Upper lobe of right lung (tissue), 1 donor: Measurements from ENCODE around the gene CD79B. TPM values are rescaled to one million over a fixed set of nuclear protein-coding genes. Genes with fewer than 3 reads are reported as not detected.
"Not testable (repeated sequence)": the region's sequence is repeated elsewhere in the genome, so short reads cannot be mapped to it uniquely, and the experiment has no call there.

Experiments
- ATAC-seq: fragments of 200-7000 bp; cut with Tn5 transposase; one replicate; pipeline ENCODE4 v1.9.1; 2020; ENCODE audit warnings: mild to moderate bottlenecking, moderate library complexity
- DNase-seq: peaks from one replicate; pipeline ENCODE4 v3.0.0-alpha.2; 2020
- H3K27ac ChIP-seq: fragments of 200-600 bp; one replicate; pipeline ENCODE4 v1.8.0; 2022
- H3K27me3 ChIP-seq: fragments of 200-600 bp; one replicate; pipeline ENCODE4 v1.8.0; 2022; ENCODE audit warnings: mild to moderate bottlenecking
- H3K36me3 ChIP-seq: fragments of 200-600 bp; one replicate; pipeline ENCODE4 v1.8.0; 2022
- H3K4me1 ChIP-seq: fragments of 200-600 bp; one replicate; pipeline ENCODE4 v1.8.0; 2022
- H3K4me3 ChIP-seq: fragments of 200-600 bp; one replicate; pipeline ENCODE4 v1.8.0; 2022; ENCODE audit warnings: mild to moderate bottlenecking
- H3K9me3 ChIP-seq: fragments of 200-600 bp; one replicate; pipeline ENCODE4 v1.8.0; 2022
- CTCF ChIP-seq: fragments of 200-600 bp; IDR thresholded peaks from one replicate; pipeline ENCODE4 v1.8.0; 2022; ENCODE audit warnings: antibody characterized with exemption
- intact Hi-C: fragments of 100-400 bp; cut with DNase I; formaldehyde crosslinking; loops from one replicate; pipeline ENCODE4 v1.11.0; 2022
- total RNA-seq: library from RNA; stranded (reverse); fragmentation: NEBNext Ultra II Directional; extraction: Animal tissue kit (Norgen Biotek cat#: 25700); gene quantifications from one replicate; pipeline ENCODE4 v1.2.1, GENCODE V29; 2021
- donor health status: DM: no; HTN: yes; CAD: no; lungs with severe emphysema.

Gene CD79B
- total RNA-seq, 1 donor from 2014 or later, result 4.7 TPM

- no peak within 1 kb of the TSS for H3K27ac ChIP-seq
- intact Hi-C loops, result no loop called here
- no peaks in the 10 kb centered on the region for H3K36me3 ChIP-seq
- DNase-seq (no peak), ATAC-seq (peak; percentile 85)
- no peak within 1 kb of the TSS for H3K4me3 ChIP-seq
- no peaks in the 10 kb centered on the region for H3K27me3 ChIP-seq
- H3K9me3 ChIP-seq, result no peaks in the 10 kb centered on the region
- peak; percentile 52 for TF ChIP-seq CTCF
- H3K4me1 ChIP-seq, result no peaks in the 10 kb centered on the region
Observed at GRCh38 chr17:63881935-63882601, 50.1 kb downstream of the CD79B start, which contains the start of gene GH2. TSS of gene GH2 (minus strand) at chr17:63881944. CDS start at chr17:63881801, 143 bp downstream.

GRCh38 chr17:63881337-63881736, 50.8 kb downstream of the CD79B start:
- H3K4me1 ChIP-seq, H3K27ac ChIP-seq, intact Hi-C loops, H3K36me3 ChIP-seq, ATAC-seq, DNase-seq, H3K9me3 ChIP-seq, H3K27me3 ChIP-seq, H3K4me3 ChIP-seq: not testable (repeated sequence)

- Histone ChIP-seq H3K27me3 (no peaks in the 10 kb centered on the region), H3K4me1 (no peaks in the 10 kb centered on the region), H3K36me3 (no peaks in the 10 kb centered on the region), H3K4me3 (no peak overlapping the region), H3K9me3 (no peaks in the 10 kb centered on the region), H3K27ac (no peak overlapping the region)
- DNase-seq (no peak), ATAC-seq (no peak)
- intact Hi-C loops, result no loop called here
- no peak for TF ChIP-seq CTCF
Observed at GRCh38 chr17:63880706-63881105, 51.4 kb downstream of the CD79B start.

Other genes starting within 250 kb of the CD79B start
- 22.9 TPM for gene LIMD2, start 232.2 kb downstream of the CD79B start, total RNA-seq
- gene STRADA, start 190.5 kb downstream of the CD79B start, total RNA-seq, result 30.2 TPM
- 91.4 TPM for gene CCDC47, start 158.7 kb downstream of the CD79B start, total RNA-seq
- 93.8 TPM for gene DDX42, start 158.2 kb downstream of the CD79B start, total RNA-seq
- gene PSMC5, start 104.9 kb downstream of the CD79B start, total RNA-seq, result 105 TPM
- 39.4 TPM for gene FTSJ3, start 104.7 kb downstream of the CD79B start, total RNA-seq
- gene SMARCD2, start 89.6 kb downstream of the CD79B start, total RNA-seq, result 74.6 TPM
- not detected for gene CSH2, start 58.7 kb downstream of the CD79B start, total RNA-seq
- gene GH2, start 50.4 kb downstream of the CD79B start, total RNA-seq, result not detected
- not detected for gene CSH1, start 35.8 kb downstream of the CD79B start, total RNA-seq
- not detected for gene CSHL1, start 21.1 kb downstream of the CD79B start, total RNA-seq
- not detected for gene GH1, start 13.5 kb downstream of the CD79B start, total RNA-seq
- not detected for gene SCN4A, start 40.6 kb upstream of the CD79B start, total RNA-seq
- 0.43 TPM for gene PRR29, start 66.0 kb upstream of the CD79B start, total RNA-seq
- 70.5 TPM for gene ICAM2, start 88.3 kb upstream of the CD79B start, total RNA-seq
- 52.6 TPM for gene ERN1, start 197.8 kb upstream of the CD79B start, total RNA-seq